GM23338 (cell line): ENCODE measurements around the gene PGLYRP1. TPM values are rescaled to one million over a fixed set of nuclear protein-coding genes. Genes with fewer than 3 reads are reported as not detected.

Source experiments
- ATAC-seq: fragments of 200-7000 bp; cut with Tn5 transposase; 3 replicates; pipeline ENCODE4 v1.9.1; 2020
- DNase-seq: peaks from one replicate; pipeline ENCODE4 v3.0.0-alpha.2; 2015; ENCODE audit warnings: low spot score
- H2AFZ ChIP-seq: fragments of 200-600 bp; sonication (generic); 2 replicates; pipeline ENCODE4 v1.8.0; 2016; ENCODE audit warnings: antibody characterized with exemption, mild to moderate bottlenecking, moderate library complexity
- H3F3A ChIP-seq: fragments of 200-600 bp; sonication (generic); replicated peaks from 2 replicates; pipeline ENCODE4 v1.8.0; 2017; ENCODE audit warnings: antibody characterized with exemption, mixed run types, low read depth
- H3K27ac ChIP-seq: fragments of 200-600 bp; sonication (generic); 2 replicates; pipeline ENCODE4 v1.6.1; 2016; ENCODE audit warnings: low read depth
- H3K27me3 ChIP-seq: fragments of 200-600 bp; sonication (generic); 2 replicates; pipeline ENCODE4 v1.8.0; 2016; ENCODE audit warnings: mild to moderate bottlenecking, mixed run types, moderate library complexity; ENCODE audit not compliant: insufficient read depth
- H3K36me3 ChIP-seq: fragments of 200-600 bp; sonication (generic); 2 replicates; pipeline ENCODE4 v1.8.0; 2016; ENCODE audit warnings: mild to moderate bottlenecking; ENCODE audit not compliant: insufficient read depth
- H3K4me1 ChIP-seq: fragments of 200-600 bp; sonication (generic); 2 replicates; pipeline ENCODE4 v1.8.0; 2016; ENCODE audit warnings: mild to moderate bottlenecking, moderate library complexity; ENCODE audit not compliant: insufficient read depth
- H3K4me2 ChIP-seq: fragments of 200-600 bp; sonication (generic); 2 replicates; pipeline ENCODE4 v1.7.1; 2017; ENCODE audit warnings: mixed run types
- H3K4me3 ChIP-seq: fragments of 200-600 bp; sonication (generic); 2 replicates; pipeline ENCODE4 v1.6.1; 2016; ENCODE audit warnings: mixed run types
- H3K79me2 ChIP-seq: fragments of 200-600 bp; sonication (generic); replicated peaks from 2 replicates; pipeline ENCODE4 v1.8.0; 2017; ENCODE audit warnings: mild to moderate bottlenecking; ENCODE audit not compliant: insufficient read depth
- H3K9me2 ChIP-seq: fragments of 200-600 bp; sonication (generic); 2 replicates; pipeline ENCODE4 v1.8.0; 2017; ENCODE audit not compliant: insufficient read depth
- H4K20me1 ChIP-seq: fragments of 200-600 bp; sonication (generic); replicated peaks from 2 replicates; pipeline ENCODE4 v1.8.0; 2017; ENCODE audit warnings: mild to moderate bottlenecking; ENCODE audit not compliant: insufficient read depth
- H3K27ac Mint-ChIP-seq: 2 replicates; pipeline ENCODE4 v1.8.0; 2020; ENCODE audit warnings: inconsistent platforms, mild to moderate bottlenecking, moderate library complexity, mixed read lengths
- H3K27me3 Mint-ChIP-seq: 3 replicates; pipeline ENCODE4 v1.8.0; 2022; ENCODE audit warnings: low read depth, mild to moderate bottlenecking, moderate library complexity, mixed read lengths, inconsistent platforms; ENCODE audit not compliant: insufficient read depth, poor library complexity
- H3K36me3 Mint-ChIP-seq: 3 replicates; pipeline ENCODE4 v1.8.0; 2021; ENCODE audit warnings: low read depth, mild to moderate bottlenecking, inconsistent platforms, moderate library complexity, mixed read lengths
- H3K4me1 Mint-ChIP-seq: 3 replicates; pipeline ENCODE4 v1.8.0; 2020; ENCODE audit warnings: mild to moderate bottlenecking, inconsistent platforms, mixed read lengths
- H3K4me3 Mint-ChIP-seq: 3 replicates; pipeline ENCODE4 v1.8.0; 2021; ENCODE audit warnings: moderate library complexity, mild to moderate bottlenecking, inconsistent platforms, mixed read lengths
- H3K9me3 Mint-ChIP-seq: 3 replicates; pipeline ENCODE4 v1.8.0; 2020; ENCODE audit warnings: moderate library complexity, mild to moderate bottlenecking, inconsistent platforms, mixed read lengths
- CREB1 ChIP-seq: fragments of 250-450 bp; sonication (Bioruptor Pico); IDR thresholded peaks from 2 replicates; pipeline ENCODE4 v1.5.0; 2020; ENCODE audit warnings: low read depth, mild to moderate bottlenecking, moderate library complexity
- EZH2phosphoT487 ChIP-seq: fragments of 200-600 bp; sonication (generic); IDR thresholded peaks from one replicate; pipeline ENCODE4 v1.8.1; 2018; ENCODE audit warnings: antibody characterized with exemption; ENCODE audit not compliant: unreplicated experiment
- JUNB ChIP-seq: IDR thresholded peaks from one replicate; pipeline ENCODE4 v1.6.1; 2016; ENCODE audit warnings: antibody characterized with exemption; ENCODE audit not compliant: unreplicated experiment
- NANOG ChIP-seq: IDR thresholded peaks from 2 replicates; pipeline ENCODE4 v1.6.1; 2016; ENCODE audit warnings: antibody characterized with exemption, borderline replicate concordance
- POLR2AphosphoS5 ChIP-seq: IDR thresholded peaks from 2 replicates; pipeline ENCODE4 v1.6.1; 2016; ENCODE audit warnings: antibody characterized with exemption, low read depth
- STAT1 ChIP-seq: IDR thresholded peaks from one replicate; pipeline ENCODE4 v1.6.1; 2016; ENCODE audit warnings: antibody characterized with exemption; ENCODE audit not compliant: unreplicated experiment
- ZNF114 ChIP-seq: fragments of 250-450 bp; sonication (Bioruptor Pico); IDR thresholded peaks from 2 replicates; pipeline ENCODE4 v1.5.0; 2020; ENCODE audit warnings: mild to moderate bottlenecking, moderate library complexity
- polyA plus RNA-seq: library from polyadenylated mRNA; unstranded; fragments of >200 nt; fragmentation: Nextera tagmentation; extraction: Ambion mirVana; gene quantifications from 2 replicates; pipeline ENCODE4 v1.2.1, GENCODE V29; 2016
- total RNA-seq: library from RNA; depleted of rRNA; stranded (reverse); fragments of >200 nt; shearing (Covaris generic); gene quantifications from 2 replicates; pipeline ENCODE4 v1.2.3, GENCODE V29; 2014
- TF ChIP-seq, protein P1 (sequence below), 2 experiments: fragments of 200-600 bp in 1 of 2; sonication (generic) in 1 of 2; conservative IDR thresholded peaks; 2 replicates each; pipeline versions ENCODE4 v1.5.1 to v1.6.1; 2016 to 2017; ENCODE audit warnings: antibody characterized with exemption in 2 of 2, low read depth in 2 of 2, mild to moderate bottlenecking in 2 of 2, moderate library complexity in 1 of 2
- TF ChIP-seq, protein P2 (sequence below): IDR thresholded peaks from 2 replicates; pipeline ENCODE4 v1.6.1; 2016; ENCODE audit warnings: antibody characterized with exemption

PGLYRP1 gene
- total and polyA plus RNA-seq, 2 experiments from 2014 or later: not detected

DNA sequence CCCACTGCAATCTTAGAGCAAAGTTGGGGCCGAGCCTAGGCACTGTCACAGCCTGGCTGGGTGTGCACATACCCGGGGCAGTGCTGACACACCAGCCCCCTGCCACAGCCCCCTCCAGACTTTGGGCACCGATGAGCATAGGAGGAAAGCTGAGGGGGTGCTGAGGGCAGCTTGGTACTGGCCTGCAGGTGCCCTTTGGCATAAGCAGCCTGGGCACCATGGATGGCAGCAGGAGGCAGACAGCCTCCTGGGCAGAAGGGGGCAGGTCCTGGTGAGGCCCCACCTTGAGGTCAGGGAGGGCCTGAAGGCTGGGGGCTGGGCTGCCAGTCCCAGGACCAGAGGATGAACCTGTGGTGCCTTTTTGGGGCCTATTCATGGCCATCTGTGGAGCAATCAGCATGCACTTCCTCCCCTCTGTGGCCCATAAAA is 9.8 kb upstream of the PGLYRP1 start:
- no peaks in the 10 kb centered on the region for H3K27me3 ChIP-seq
- H3F3A ChIP-seq: no peaks in the 10 kb centered on the region
- no peak overlapping the region for H3K27ac ChIP-seq
- no peaks in the 10 kb centered on the region for H3K4me1 Mint-ChIP-seq
- peaks cover 7% of the 10 kb centered on the region; the same call in 1 of the 3 replicates for H3K36me3 Mint-ChIP-seq
- H3K79me2 ChIP-seq: no peaks in the 10 kb centered on the region
- no peak overlapping the region for H3K4me3 ChIP-seq
- peaks cover 9% of the 10 kb centered on the region for H3K27me3 Mint-ChIP-seq
- H3K4me3 Mint-ChIP-seq: no peak overlapping the region
- ATAC-seq (no peak), DNase-seq (no peak)
- H4K20me1 ChIP-seq: no peaks in the 10 kb centered on the region; the same call in 1 of the 2 replicates
- peaks cover 13% of the 10 kb centered on the region for H3K9me3 Mint-ChIP-seq
- TF ChIP-seq, protein P1, sequence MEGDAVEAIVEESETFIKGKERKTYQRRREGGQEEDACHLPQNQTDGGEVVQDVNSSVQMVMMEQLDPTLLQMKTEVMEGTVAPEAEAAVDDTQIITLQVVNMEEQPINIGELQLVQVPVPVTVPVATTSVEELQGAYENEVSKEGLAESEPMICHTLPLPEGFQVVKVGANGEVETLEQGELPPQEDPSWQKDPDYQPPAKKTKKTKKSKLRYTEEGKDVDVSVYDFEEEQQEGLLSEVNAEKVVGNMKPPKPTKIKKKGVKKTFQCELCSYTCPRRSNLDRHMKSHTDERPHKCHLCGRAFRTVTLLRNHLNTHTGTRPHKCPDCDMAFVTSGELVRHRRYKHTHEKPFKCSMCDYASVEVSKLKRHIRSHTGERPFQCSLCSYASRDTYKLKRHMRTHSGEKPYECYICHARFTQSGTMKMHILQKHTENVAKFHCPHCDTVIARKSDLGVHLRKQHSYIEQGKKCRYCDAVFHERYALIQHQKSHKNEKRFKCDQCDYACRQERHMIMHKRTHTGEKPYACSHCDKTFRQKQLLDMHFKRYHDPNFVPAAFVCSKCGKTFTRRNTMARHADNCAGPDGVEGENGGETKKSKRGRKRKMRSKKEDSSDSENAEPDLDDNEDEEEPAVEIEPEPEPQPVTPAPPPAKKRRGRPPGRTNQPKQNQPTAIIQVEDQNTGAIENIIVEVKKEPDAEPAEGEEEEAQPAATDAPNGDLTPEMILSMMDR (conservative IDR thresholded peaks at IDR 0.05; ENCODE audit: low read depth in 2 of 2): no peak
- no peak for TF ChIP-seq NANOG
- TF ChIP-seq STAT1: no peak
- TF ChIP-seq EZH2phosphoT487: no peak
- H2AFZ ChIP-seq: no peak overlapping the region
- H3K36me3 ChIP-seq: no peaks in the 10 kb centered on the region
- H3K4me1 ChIP-seq: no peaks in the 10 kb centered on the region
- H3K9me2 ChIP-seq: no peaks in the 10 kb centered on the region
- H3K4me2 ChIP-seq: no peak overlapping the region
- H3K27ac Mint-ChIP-seq: no peak overlapping the region

DNA sequence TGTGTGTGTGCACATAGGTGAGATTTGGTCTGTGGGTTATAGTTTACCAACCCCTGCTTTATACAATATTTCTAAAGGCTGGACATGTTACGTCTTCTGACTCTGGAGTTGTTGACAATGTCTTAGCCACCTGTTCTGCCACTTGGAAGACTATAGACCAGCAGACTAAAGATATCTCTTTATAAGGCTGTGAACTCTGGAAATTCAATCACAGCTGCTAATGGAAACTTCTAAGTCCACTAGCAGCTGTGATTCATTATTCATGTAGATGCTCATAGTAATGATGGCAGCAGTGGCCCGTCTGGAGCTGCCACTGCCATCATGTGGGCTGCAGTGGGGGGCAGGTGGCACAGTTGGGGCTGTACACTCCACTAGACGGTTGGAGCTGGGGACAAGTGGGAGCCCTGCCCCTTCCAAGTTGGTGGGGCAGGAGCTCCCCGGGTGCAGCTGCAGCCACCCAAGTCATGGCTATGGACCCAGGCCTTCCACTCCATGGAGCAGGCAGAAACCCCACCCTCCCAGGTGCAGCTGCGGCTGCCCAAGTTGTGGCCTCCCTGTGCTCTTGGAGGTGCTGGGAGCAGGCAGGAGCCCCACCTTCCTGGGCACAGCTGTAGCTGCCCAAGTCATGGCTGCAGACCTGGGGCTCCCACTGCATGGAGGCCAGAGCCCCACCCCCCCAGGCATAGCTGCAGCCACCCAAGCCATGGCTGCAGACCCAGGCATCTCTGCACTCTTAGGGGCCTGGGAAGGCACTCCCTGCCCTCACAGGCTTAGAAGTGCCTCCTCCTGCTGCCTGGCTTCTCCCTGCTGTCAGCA is 9.1 kb upstream of the PGLYRP1 start:
- Histone ChIP-seq H3K79me2 (no peaks in the 10 kb centered on the region), H3K4me1 (no peaks in the 10 kb centered on the region), H2AFZ (no peak overlapping the region), H4K20me1 (no peaks in the 10 kb centered on the region; the same call in 1 of the 2 replicates), H3K4me2 (no peak overlapping the region), H3K4me3 (no peak overlapping the region), H3K27me3 (no peaks in the 10 kb centered on the region), H3K27ac (no peak overlapping the region), H3F3A (no peaks in the 10 kb centered on the region), H3K36me3 (no peaks in the 10 kb centered on the region), H3K9me2 (no peaks in the 10 kb centered on the region)
- Mint-ChIP-seq H3K27ac (no peak overlapping the region), H3K27me3 (peaks cover 9% of the 10 kb centered on the region), H3K4me3 (no peak overlapping the region), H3K9me3 (peaks cover 8% of the 10 kb centered on the region), H3K36me3 (peaks cover 5% of the 10 kb centered on the region; the same call in 1 of the 3 replicates), H3K4me1 (no peaks in the 10 kb centered on the region)
- ATAC-seq (no peak), DNase-seq (no peak)
- TF ChIP-seq POLR2AphosphoS5: no peak

DNA sequence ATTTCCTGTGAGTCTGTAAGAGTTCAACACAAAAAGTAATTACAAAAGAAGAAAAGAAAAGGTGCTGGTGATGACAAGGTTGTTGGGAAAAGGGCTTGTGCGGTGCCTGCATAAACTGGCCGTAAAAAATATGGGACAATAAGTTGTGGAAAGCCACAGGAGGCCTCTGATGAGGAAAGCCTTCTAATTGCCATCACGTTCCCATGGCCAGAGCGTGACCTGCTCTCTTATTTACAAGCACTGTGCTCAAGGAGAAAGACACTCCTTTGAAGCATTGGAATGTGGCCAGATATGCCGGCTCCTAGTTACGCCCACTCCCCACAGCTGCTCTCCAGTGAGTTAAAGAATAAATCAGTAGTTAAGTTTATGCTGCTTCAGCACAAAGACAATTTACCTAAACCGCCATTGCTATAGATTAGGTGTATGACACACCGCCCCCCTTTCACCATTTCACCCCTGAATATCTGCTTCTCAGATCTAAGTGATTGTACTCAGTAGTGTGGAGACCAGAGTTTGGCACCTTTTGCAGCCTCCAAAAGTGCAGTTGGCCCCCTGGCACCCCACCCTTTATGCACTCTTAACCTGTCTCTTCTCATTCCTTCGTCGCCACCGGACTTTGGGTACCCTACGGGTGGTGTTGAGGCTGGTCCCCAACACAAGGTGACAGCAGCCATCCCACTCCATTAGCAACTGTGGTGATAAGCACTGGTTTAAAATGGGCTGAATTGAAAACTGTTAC is 8.1 kb upstream of the PGLYRP1 start:
- Mint-ChIP-seq H3K4me3 (no peak overlapping the region), H3K36me3 (peaks cover 10% of the 10 kb centered on the region; the same call in 2 of the 3 replicates), H3K9me3 (peaks cover 7% of the 10 kb centered on the region), H3K27ac (no peak overlapping the region), H3K4me1 (no peaks in the 10 kb centered on the region), H3K27me3 (peaks cover 8% of the 10 kb centered on the region)
- no peaks in the 10 kb centered on the region for H3K9me2 ChIP-seq
- no peak overlapping the region for H3K4me3 ChIP-seq
- no peak overlapping the region for H3K27ac ChIP-seq
- no peaks in the 10 kb centered on the region for H3K36me3 ChIP-seq
- H3F3A ChIP-seq: no peaks in the 10 kb centered on the region
- H3K27me3 ChIP-seq: no peaks in the 10 kb centered on the region
- H3K4me1 ChIP-seq: no peaks in the 10 kb centered on the region
- no peak for DNase-seq
- no peak overlapping the region for H3K4me2 ChIP-seq
- no peaks in the 10 kb centered on the region; the same call in 1 of the 2 replicates for H4K20me1 ChIP-seq
- H2AFZ ChIP-seq: no peak overlapping the region
- ATAC-seq: no peak
- no peaks in the 10 kb centered on the region for H3K79me2 ChIP-seq
- TF ChIP-seq CREB1 (CRISPR knock-in tag) (no peak), ZNF114 (no peak), JUNB (no peak), POLR2AphosphoS5 (no peak), STAT1 (no peak), EZH2phosphoT487 (no peak)
- TF ChIP-seq, protein P2, sequence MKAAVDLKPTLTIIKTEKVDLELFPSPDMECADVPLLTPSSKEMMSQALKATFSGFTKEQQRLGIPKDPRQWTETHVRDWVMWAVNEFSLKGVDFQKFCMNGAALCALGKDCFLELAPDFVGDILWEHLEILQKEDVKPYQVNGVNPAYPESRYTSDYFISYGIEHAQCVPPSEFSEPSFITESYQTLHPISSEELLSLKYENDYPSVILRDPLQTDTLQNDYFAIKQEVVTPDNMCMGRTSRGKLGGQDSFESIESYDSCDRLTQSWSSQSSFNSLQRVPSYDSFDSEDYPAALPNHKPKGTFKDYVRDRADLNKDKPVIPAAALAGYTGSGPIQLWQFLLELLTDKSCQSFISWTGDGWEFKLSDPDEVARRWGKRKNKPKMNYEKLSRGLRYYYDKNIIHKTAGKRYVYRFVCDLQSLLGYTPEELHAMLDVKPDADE: no peak
- TF ChIP-seq, protein P1 (conservative IDR thresholded peaks at IDR 0.05; ENCODE audit: low read depth in 2 of 2): no peak
